Muscle of back (tissue), 11 donors: Measurements from ENCODE around the gene CDC25A. TPM values are rescaled to one million over a fixed set of nuclear protein-coding genes. Genes with fewer than 3 reads are reported as not detected.

Experiments
- DNase-seq, 3 donors: peaks; one replicate each; pipeline versions ENCODE4 v3.0.0 to v3.0.0-alpha.2; 2013
- polyA plus RNA-seq, 10 donors: library from polyadenylated mRNA; unstranded; fragments of 120-200 nt; gene quantifications; one replicate each; pipeline ENCODE4 v1.2.1, GENCODE V29; 2013; ENCODE audit not compliant: insufficient read length in 10 of 10

CDC25A gene
- polyA plus RNA-seq, 10 donors: 3.2 to 6.8 (median 4.7) TPM

GRCh38 chr3:48196611-48197010 is 8.4 kb upstream of the CDC25A start:
- no peak for DNase-seq

GRCh38 chr3:48194446-48195071 is 6.3 kb upstream of the CDC25A start:
- peak in 1 of 3 donors; percentile 42 for DNase-seq

- no peak for DNase-seq
These were observed 2.7 kb upstream of the CDC25A start for GRCh38 chr3:48190911-48191310.

DNA sequence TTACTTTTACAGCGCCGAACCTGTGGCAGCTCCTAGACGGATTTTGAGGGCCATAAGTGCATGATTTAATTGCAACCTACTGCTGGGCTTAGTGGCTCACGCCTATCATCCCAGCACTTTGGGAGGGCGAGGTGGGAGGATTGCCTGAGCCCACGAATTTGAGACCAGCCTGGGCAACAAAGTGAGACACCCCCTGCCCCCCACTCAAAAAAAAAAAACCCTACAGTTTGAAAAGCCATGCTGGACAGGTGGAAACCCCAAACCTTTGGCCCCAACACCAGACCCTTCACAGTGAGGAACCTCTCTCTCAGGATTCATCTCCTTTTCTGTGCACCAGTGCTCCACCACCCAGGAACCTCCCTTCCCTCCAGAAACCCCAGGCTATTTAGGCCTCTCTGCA is 1.1 kb upstream of the CDC25A start:
- DNase-seq: no peak

- DNase-seq: peak in 1 of 3 donors; percentile 15
These were observed 495 bp downstream of the CDC25A start for GRCh38 chr3:48187579-48188265.

DNA sequence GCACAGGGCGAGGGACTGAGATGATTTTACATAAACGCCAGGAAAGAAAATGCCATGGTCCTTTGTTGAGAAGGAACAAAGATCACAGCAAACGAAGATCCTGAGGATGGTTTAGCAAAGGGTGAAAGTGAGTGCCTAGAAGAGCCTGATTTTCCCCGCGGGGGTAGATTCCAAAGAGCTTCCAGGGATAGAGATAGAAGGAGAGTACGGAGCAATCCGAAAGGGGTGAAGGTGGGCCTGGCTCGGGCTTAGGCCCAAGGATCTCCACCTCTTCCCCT is 977 bp downstream of the CDC25A start:
- DNase-seq: no peak

GRCh38 chr3:48186631-48187300 is 1.5 kb downstream of the CDC25A start:
- peak in 2 of 3 donors; percentile 3 to 22 for DNase-seq

DNA sequence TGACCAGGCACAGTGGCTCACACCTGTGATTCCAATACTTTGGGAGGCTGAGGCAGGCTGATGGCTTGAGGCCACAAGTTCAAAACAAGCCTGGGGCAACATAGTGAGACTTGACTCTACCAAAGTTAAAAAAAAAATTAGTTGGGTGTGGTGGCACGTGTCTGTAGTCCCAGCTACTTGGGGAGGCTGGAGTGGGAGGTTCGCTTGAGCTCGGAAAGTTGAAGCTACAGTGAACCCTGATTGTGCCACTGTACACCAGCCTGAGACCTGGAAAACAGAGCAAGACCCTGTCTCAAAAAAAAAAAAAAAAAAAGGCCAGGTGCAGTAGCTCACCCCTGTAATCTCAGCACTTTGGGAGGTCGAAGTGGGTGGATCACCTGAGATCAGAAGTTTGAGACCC is 3.1 kb downstream of the CDC25A start:
- no peak for DNase-seq

DNA sequence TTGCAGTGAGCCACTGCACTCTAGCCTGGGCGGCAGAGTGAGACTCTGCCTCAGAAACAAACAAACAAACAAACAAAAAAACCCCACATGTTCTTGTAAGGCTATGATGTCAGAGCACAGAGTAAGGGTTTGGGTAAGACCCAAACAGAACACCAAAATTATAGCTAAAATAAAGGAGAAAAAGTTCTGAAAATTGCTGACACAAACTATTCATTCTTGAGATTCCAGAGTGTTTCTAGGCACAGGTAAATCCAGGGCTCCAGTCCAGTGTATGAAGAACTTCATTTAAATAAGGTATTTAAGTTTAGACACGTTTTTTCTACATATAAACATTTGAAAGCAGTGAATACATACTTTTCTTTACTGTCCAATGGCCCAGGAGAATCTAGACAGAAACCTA is 3.9 kb downstream of the CDC25A start:
- no peak for DNase-seq

GRCh38 chr3:48180531-48181253 is 7.5 kb downstream of the CDC25A start:
- DNase-seq: no peak

DNA sequence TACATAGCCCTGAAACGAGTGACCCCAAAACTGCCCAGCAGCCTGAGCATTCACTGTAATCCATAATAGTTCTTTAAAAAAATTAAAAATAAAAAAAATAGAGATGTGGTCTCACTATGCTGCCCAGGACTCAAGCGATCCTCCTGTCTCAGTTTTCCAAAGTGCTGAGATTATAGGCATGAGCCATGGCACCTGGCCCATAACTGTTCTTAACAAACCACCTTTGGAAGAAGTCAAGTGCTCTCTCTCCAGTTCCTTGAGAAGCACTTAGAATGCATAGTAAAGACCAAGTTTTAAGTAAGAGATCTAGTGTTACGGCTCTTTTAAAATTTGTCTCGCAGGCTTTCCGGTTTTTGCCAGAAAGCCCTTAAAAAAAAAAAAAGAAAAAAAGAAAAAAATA is 8.2 kb downstream of the CDC25A start:
- DNase-seq: no peak

DNA sequence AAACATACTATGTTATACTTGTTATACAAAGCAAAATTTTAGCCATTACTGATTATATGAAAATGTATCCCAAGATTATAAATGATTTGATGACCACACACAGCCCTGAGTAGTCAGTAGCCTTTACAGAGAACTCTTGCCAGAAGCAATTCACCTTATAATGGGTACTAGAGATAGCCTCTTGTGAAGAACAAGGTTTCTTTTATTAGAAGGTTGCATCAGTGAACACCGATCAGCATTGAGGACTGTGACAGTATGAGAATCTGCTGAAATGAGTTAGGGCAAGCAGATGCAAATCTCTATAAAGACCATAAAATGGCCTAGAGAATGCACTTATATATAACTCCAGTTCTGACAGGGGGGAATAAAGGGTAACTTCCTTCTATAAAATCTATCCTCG is 10.1 kb downstream of the CDC25A start:
- DNase-seq: no peak

DNA sequence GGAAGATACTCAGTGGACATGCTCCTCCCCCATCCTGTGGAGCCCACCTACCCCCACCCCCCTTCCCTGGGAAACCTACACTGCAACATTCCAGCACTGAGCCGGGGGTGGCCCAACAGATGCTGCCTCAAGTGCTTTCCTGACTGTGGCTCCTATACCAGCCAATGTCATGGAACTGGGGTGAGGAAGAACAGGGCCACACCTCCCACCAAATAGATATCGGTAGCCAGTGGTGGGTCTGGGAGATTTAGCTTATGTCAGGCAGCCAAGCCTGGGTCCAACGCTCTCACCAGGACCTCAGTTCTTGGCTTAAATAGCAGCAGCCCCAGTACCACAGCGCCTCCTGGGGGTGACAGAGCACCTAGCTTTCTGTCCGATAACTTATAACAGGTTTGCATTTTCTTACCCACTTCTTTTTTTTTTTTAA is 30.3 kb downstream of the CDC25A start:
- peak; percentile 33 to 68 (median 48) for DNase-seq

DNA sequence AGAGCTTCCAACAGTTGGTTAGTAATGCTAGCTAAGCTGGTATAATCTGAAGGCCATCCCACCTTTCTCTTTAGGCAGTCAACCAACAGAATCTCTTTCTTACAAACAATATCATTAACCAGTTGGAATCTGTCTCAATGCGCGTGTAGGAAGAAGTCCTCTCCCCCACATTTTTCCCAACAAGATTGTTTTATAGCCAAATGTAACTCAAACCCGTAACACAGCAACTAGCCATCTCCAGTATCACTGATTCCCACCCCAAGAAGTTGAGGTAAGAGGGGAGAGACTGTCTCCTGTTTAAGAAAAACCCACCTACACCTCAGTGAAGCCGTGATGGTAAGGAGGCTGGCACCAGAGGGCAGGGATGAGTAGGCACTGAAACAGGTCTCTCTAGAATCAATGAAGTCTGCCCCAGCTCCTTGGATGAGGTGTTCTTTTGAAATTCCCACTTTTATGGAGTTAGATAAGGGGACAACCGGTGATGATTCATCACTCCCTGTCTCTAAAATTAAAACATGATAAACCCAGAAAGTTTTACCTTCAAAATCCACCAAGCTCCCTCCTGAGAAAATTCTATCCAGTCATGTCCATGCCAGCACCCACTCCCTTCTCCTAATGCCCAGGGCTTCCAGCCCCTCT is 30.9 kb downstream of the CDC25A start:
- no peak for DNase-seq

- no peak for DNase-seq
These were observed 32.1 kb downstream of the CDC25A start for GRCh38 chr3:48156163-48156562.

DNA sequence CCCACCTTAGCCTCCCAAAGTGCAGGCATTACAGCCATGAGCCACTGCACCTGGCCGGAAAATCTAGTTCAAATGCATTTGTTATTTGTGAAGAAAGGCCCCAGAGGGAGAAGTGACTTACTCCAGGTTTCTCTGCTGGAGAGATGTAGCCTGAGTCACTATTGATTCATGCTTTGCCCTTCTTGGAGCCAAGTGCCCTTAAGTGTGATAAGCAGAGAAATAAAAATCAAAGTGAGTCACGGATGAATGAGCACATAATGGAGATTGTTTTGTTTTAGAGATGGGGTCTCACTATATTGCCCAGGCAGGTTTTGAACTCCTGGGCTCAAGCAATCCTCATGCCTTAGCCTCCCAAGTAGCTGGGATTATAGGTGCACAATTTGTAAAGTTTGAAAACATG is 33.1 kb downstream of the CDC25A start:
- peak in 1 of 3 donors; percentile 28 for DNase-seq

DNA sequence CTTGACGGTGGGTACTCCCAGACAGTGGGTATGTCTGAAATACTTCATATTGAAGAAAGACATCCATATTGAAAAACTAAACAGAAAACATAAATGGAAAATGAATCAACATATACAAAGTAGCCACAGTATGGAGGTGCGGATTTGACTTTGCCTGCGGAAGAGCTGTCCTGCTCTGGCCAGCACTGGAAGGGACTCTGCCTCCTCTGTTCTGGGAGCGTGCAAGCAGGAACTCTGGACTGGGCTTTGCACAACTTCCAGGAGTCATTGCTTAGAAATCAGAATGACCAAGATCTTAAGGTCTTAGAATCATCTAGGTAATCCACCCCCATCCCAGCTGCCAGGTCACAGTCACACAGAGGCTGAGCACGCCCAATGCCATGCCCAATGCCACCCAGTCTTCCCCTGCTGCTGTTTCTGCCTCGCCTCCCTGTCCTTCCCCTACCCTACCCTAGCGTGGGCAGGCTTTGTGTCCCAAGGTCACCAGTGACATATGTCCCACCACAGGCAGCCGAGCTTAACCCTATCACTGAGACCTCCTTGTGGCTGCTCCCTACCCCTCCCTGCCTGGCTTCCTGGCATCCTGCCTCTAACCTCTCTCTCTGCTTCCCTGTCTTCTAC is 36.3 kb downstream of the CDC25A start:
- DNase-seq: no peak

DNA sequence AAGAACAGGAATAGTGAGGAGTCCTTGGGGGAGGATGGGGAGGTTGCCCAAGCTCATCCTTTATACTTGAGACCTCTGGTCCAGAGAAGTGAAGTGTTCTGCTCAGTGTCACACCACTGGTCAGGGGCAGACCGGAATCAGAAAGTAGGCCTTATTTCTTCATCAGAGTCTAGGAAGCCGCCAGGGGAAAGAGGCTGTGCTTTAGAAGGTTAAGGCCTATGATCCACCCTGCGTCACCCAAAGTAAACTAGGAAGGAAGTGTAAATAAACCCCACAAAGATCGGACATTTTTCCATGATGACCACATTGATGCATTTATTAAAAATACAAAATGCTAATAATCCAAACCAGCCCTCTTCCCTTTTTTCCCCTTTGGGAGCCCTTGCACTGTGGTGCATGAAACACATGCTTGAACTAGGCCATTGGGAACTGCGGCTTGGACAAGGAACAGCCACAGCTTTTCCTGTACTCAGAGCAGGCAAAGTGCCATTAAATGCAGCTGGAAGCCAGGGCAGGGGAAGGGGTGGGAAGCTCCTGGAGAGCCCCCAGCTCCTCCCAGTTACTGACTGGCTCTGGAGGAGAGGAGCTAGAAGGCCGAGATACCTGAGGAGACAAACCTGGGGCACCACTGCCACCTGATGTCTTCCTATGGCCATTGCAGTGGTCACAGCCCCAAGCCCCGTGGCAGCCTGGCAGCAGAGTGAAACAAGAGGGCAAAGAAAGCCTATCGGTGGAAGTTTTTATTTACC is 37.0 kb downstream of the CDC25A start:
- peak; percentile 61 to 93 (median 87) for DNase-seq

DNA sequence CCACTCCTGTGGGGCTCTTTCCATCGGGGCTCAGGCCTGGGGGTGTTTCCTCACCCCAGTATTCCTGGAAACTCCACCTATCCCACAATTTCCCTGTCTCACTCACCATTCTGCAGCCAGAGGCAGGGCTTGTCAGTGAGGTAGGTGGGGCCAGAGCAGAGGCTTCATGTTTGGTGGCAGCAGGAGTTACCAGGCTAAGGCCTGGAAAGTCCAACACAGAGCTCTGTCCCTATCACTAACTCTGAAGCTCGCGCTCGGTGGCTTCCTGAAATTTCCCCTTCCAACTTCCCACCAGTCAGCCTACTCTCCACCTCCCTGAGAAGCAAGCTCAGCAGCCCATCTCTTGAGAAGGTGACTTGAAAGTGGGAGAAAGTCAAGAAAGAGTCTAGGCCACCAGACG is 44.2 kb downstream of the CDC25A start:
- no peak for DNase-seq

- no peak for DNase-seq
These were observed 44.6 kb downstream of the CDC25A start for GRCh38 chr3:48143567-48143966.

DNA sequence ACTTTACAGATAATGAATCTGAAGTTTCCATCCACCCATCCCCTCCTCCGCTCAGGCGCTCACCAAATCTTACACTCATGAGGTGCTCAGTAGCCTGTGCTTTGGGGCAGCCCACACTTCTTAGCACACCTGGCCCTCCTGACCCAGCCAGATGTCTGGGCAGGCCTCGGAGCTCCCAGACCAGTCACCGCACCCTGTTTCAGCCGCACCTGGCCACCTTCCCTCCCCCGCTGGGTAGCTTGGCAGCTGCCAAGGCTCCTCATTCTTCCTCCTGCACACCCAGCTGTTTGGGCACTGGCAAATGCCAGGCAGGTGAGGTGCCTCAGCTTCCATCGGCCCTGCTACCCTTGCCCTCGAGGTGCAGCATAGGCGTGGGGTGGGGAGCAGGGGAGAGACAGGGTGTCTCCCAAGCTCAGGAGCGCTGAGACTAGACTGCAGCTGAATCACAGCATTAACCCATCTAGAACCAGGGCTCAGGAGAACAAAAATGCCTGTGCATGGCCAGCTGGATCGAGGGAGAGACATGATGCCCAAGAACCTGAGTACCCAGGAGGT is 45.8 kb downstream of the CDC25A start:
- DNase-seq: no peak
